Measurements from ENCODE around the gene POMGNT2. TPM values are rescaled to one million over a fixed set of nuclear protein-coding genes. Genes with fewer than 3 reads are reported as not detected.

The POMGNT2 gene
- total RNA-seq, 8 experiments from 2014 or later = 4.2 to 41.5 (median 14.2) TPM

GRCh38 chr3:43081796-43082195 lies 24.1 kb downstream of the POMGNT2 start:
- WGBS, 10 experiments = 54 to 100% (median 92%) methylated on average over 1 to 5 of the region's 5 CpGs; no CpG with 5 or more reads in 3 of the 10 experiments
- Histone ChIP-seq H3K4me3 (no peak overlapping the region), H3K27ac (no peak overlapping the region), H3K4me1 (replicated peaks in 1 of 2) (no peaks in the 10 kb centered on the region)
- peak in 1 of 8 experiments; percentile 7 for ATAC-seq (replicated peaks in 6 of 8)
- in situ Hi-C loops (cut with MboI; ENCODE audit: low pct_unique_long_range_greater_than_20kb in 2 of 9, low sequenced_read_pairs in 9 of 9, unreplicated experiment in 9 of 9) = loop anchor here in 1 of 9 experiments (25.0 kb wide), 1 partner anchor 119 kb away; no protein-coding TSS in a partner anchor

- H3K27ac ChIP-seq = no peak overlapping the region
- WGBS, 10 experiments = 80 to 99% (median 98%) methylated on average over 1 to 10 of the region's 40 CpGs; no CpG with 5 or more reads in 7 of the 10 experiments
- in situ Hi-C loops (cut with MboI; ENCODE audit: low pct_unique_long_range_greater_than_20kb in 2 of 9, low sequenced_read_pairs in 9 of 9, unreplicated experiment in 9 of 9) = loop anchor here in 1 of 9 experiments (25.0 kb wide), 1 partner anchor 119 kb away; no protein-coding TSS in a partner anchor
- no peak overlapping the region for H3K4me3 ChIP-seq
- H3K4me1 ChIP-seq (replicated peaks in 1 of 2) = no peaks in the 10 kb centered on the region
- ATAC-seq (replicated peaks in 6 of 8) = no peak
Observed at GRCh38 chr3:43080726-43081568, 24.9 kb downstream of the POMGNT2 start.

- ATAC-seq (replicated peaks in 6 of 8) = no peak
- in situ Hi-C loops (cut with MboI; ENCODE audit: low pct_unique_long_range_greater_than_20kb in 2 of 9, low sequenced_read_pairs in 9 of 9, unreplicated experiment in 9 of 9) = loop anchor here in 1 of 9 experiments (25.0 kb wide), 1 partner anchor 117 kb away; no protein-coding TSS in a partner anchor
- no peaks in the 10 kb centered on the region for H3K4me1 ChIP-seq (replicated peaks in 1 of 2)
- H3K4me3 ChIP-seq = no peak overlapping the region
- 82 to 100% (median 94%) methylated on average over 1 to 10 of the region's 31 CpGs; no CpG with 5 or more reads in 4 of the 10 experiments for WGBS, 10 experiments
- H3K27ac ChIP-seq = no peak overlapping the region
Observed at GRCh38 chr3:43079536-43080332, 26.1 kb downstream of the POMGNT2 start.

- ATAC-seq (replicated peaks in 6 of 8) = no peak
- Histone ChIP-seq H3K27ac (no peak overlapping the region), H3K4me1 (replicated peaks in 1 of 2) (no peaks in the 10 kb centered on the region), H3K4me3 (no peak overlapping the region)
- in situ Hi-C loops (cut with MboI; ENCODE audit: low pct_unique_long_range_greater_than_20kb in 2 of 9, low sequenced_read_pairs in 9 of 9, unreplicated experiment in 9 of 9) = loop anchor here in 1 of 9 experiments (25.0 kb wide), 1 partner anchor 115 kb away; no protein-coding TSS in a partner anchor
Observed at GRCh38 chr3:43077707-43078106, 28.2 kb downstream of the POMGNT2 start.

- in situ Hi-C loops (cut with MboI; ENCODE audit: low pct_unique_long_range_greater_than_20kb in 2 of 9, low sequenced_read_pairs in 9 of 9, unreplicated experiment in 9 of 9) = loop anchor here in 1 of 9 experiments (25.0 kb wide), 1 partner anchor 115 kb away; no protein-coding TSS in a partner anchor
- H3K4me3 ChIP-seq = no peak overlapping the region
- H3K27ac ChIP-seq = no peak overlapping the region
- 83 to 100% (median 97%) methylated on average over 1 to 5 of the region's 6 CpGs; no CpG with 5 or more reads in 1 of the 10 experiments for WGBS, 10 experiments
- no peaks in the 10 kb centered on the region for H3K4me1 ChIP-seq (replicated peaks in 1 of 2)
- no peak for ATAC-seq (replicated peaks in 6 of 8)
Observed at GRCh38 chr3:43077261-43077660, 28.6 kb downstream of the POMGNT2 start.

- in situ Hi-C loops (cut with MboI; ENCODE audit: low pct_unique_long_range_greater_than_20kb in 2 of 9, low sequenced_read_pairs in 9 of 9, unreplicated experiment in 9 of 9) = loop anchor here in 1 of 9 experiments (25.0 kb wide), 1 partner anchor 115 kb away; no protein-coding TSS in a partner anchor
- ATAC-seq (replicated peaks in 6 of 8) = peak in 1 of 8 experiments; percentile 47
- WGBS, 10 experiments = 40 to 100% (median 89%) methylated on average over 1 to 4 of the region's 4 CpGs
- Histone ChIP-seq H3K4me1 (replicated peaks in 1 of 2) (no peaks in the 10 kb centered on the region), H3K4me3 (no peak overlapping the region), H3K27ac (no peak overlapping the region)
Observed at GRCh38 chr3:43076857-43077256, 29.0 kb downstream of the POMGNT2 start.

GRCh38 chr3:43075904-43076661 lies 29.8 kb downstream of the POMGNT2 start:
- Histone ChIP-seq H3K4me1 (replicated peaks in 1 of 2) (no peaks in the 10 kb centered on the region), H3K4me3 (no peak overlapping the region), H3K27ac (no peak overlapping the region)
- peak in 3 of 8 experiments; percentile 17 to 52 (median 25) for ATAC-seq (replicated peaks in 6 of 8)
- in situ Hi-C loops (cut with MboI; ENCODE audit: low pct_unique_long_range_greater_than_20kb in 2 of 9, low sequenced_read_pairs in 9 of 9, unreplicated experiment in 9 of 9) = loop anchor here in 1 of 9 experiments (25.0 kb wide), 1 partner anchor 114 kb away; no protein-coding TSS in a partner anchor
- 0 to 100% (median 96%) methylated on average over 1 to 3 of the region's 5 CpGs; no CpG with 5 or more reads in 3 of the 10 experiments for WGBS, 10 experiments

- ATAC-seq (replicated peaks in 6 of 8) = no peak
- Histone ChIP-seq H3K4me3 (no peak overlapping the region), H3K27ac (no peak overlapping the region), H3K4me1 (replicated peaks in 1 of 2) (no peaks in the 10 kb centered on the region)
- 25 to 98% (median 86%) methylated on average over 2 to 5 of the region's 5 CpGs; no CpG with 5 or more reads in 1 of the 10 experiments for WGBS, 10 experiments
- in situ Hi-C loops (cut with MboI; ENCODE audit: low pct_unique_long_range_greater_than_20kb in 2 of 9, low sequenced_read_pairs in 9 of 9, unreplicated experiment in 9 of 9) = loop anchor here in 1 of 9 experiments (25.0 kb wide), 1 partner anchor 113 kb away; no protein-coding TSS in a partner anchor
Observed at GRCh38 chr3:43074901-43075689, 30.8 kb downstream of the POMGNT2 start.

- no peak for ATAC-seq (replicated peaks in 6 of 8)
- 58 to 100% (median 86%) methylated on average over 1 to 3 of the region's 4 CpGs for WGBS, 10 experiments
- Histone ChIP-seq H3K4me3 (no peak overlapping the region), H3K4me1 (replicated peaks in 1 of 2) (no peaks in the 10 kb centered on the region), H3K27ac (no peak overlapping the region)
- in situ Hi-C loops (cut with MboI; ENCODE audit: low pct_unique_long_range_greater_than_20kb in 2 of 9, low sequenced_read_pairs in 9 of 9, unreplicated experiment in 9 of 9) = no loop called here
Observed at GRCh38 chr3:43074482-43074881, 31.4 kb downstream of the POMGNT2 start.

GRCh38 chr3:43073836-43074220 lies 32.1 kb downstream of the POMGNT2 start:
- ATAC-seq (replicated peaks in 6 of 8) = no peak
- Histone ChIP-seq H3K4me3 (no peak overlapping the region), H3K27ac (no peak overlapping the region), H3K4me1 (replicated peaks in 1 of 2) (no peaks in the 10 kb centered on the region)
- 60 to 100% (median 80%) methylated on average over 1 to 3 of the region's 5 CpGs; no CpG with 5 or more reads in 7 of the 10 experiments for WGBS, 10 experiments
- in situ Hi-C loops (cut with MboI; ENCODE audit: low pct_unique_long_range_greater_than_20kb in 2 of 9, low sequenced_read_pairs in 9 of 9, unreplicated experiment in 9 of 9) = no loop called here

- in situ Hi-C loops (cut with MboI; ENCODE audit: low pct_unique_long_range_greater_than_20kb in 2 of 9, low sequenced_read_pairs in 9 of 9, unreplicated experiment in 9 of 9) = no loop called here
- Histone ChIP-seq H3K4me1 (replicated peaks in 1 of 2) (no peaks in the 10 kb centered on the region), H3K4me3 (no peak overlapping the region), H3K27ac (no peak overlapping the region)
- ATAC-seq (replicated peaks in 6 of 8) = no peak
- WGBS, 10 experiments = 60 to 100% (median 70%) methylated on average over 1 to 2 of the region's 7 CpGs; no CpG with 5 or more reads in 4 of the 10 experiments
Observed at GRCh38 chr3:43073116-43073835, 32.6 kb downstream of the POMGNT2 start.
